Esophagus muscularis mucosa (tissue), 4 donors: ENCODE data around the gene ANKRD33B. TPM values are rescaled to one million over a fixed set of nuclear protein-coding genes. Genes with fewer than 3 reads are reported as not detected.

Experiments
- DNase-seq: peaks from one replicate; pipeline ENCODE4 v3.0.0-alpha.2; 2017; ENCODE audit errors: extremely low spot score
- H3K27ac ChIP-seq, 4 donors: fragments of 200-600 bp; sonication (generic); replicated peaks in 1 of 4; 1 replicate in 3 of 4; 2 replicates in 1 of 4; pipeline ENCODE4 v1.5.1; 2016 to 2019; ENCODE audit warnings: mild to moderate bottlenecking in 1 of 4
- H3K27me3 ChIP-seq, 4 donors: fragments of 200-600 bp; sonication (generic); one replicate each; pipeline versions ENCODE4 v1.5.1 to v1.6.0; 2016 to 2019
- H3K36me3 ChIP-seq, 4 donors: fragments of 200-600 bp; sonication (generic); one replicate each; pipeline ENCODE4 v1.5.1; 2016 to 2019
- H3K4me1 ChIP-seq, 4 donors: fragments of 200-600 bp; sonication (generic); one replicate each; pipeline ENCODE4 v1.5.1; 2016 to 2019
- H3K4me3 ChIP-seq, 4 donors: fragments of 200-600 bp; sonication (generic); 1 replicate in 2 of 4; 2 replicates in 2 of 4; pipeline ENCODE4 v1.5.1; 2016 to 2019; ENCODE audit warnings: mild to moderate bottlenecking in 4 of 4, moderate library complexity in 1 of 4
- H3K9me3 ChIP-seq, 4 donors: fragments of 200-600 bp; sonication (generic); 1 replicate in 3 of 4; 2 replicates in 1 of 4; pipeline ENCODE4 v1.5.1; 2016 to 2019
- CTCF ChIP-seq, 3 experiments: fragments of 200-600 bp in 2 of 3; fragments of 450-650 bp in 1 of 3; sonication (generic) in 2 of 3; IDR thresholded peaks; one replicate each; pipeline ENCODE4 v1.5.1; 2017 to 2019; ENCODE audit warnings: antibody characterized with exemption in 3 of 3, mild to moderate bottlenecking in 2 of 3, moderate library complexity in 1 of 3
- EP300 ChIP-seq: sonication (generic); formaldehyde crosslinking; IDR thresholded peaks from one replicate; pipeline ENCODE4 v1.6.1; 2017; ENCODE audit warnings: antibody characterized with exemption
- POLR2A ChIP-seq: fragments of 450-650 bp; IDR thresholded peaks from one replicate; pipeline ENCODE4 v1.6.1; 2017; ENCODE audit warnings: antibody characterized with exemption, moderate library complexity, mild to moderate bottlenecking, low read depth
- POLR2AphosphoS5 ChIP-seq, 2 donors: sonication (generic); formaldehyde crosslinking; IDR thresholded peaks; one replicate each; pipeline ENCODE4 v1.6.1; 2017; ENCODE audit warnings: antibody characterized with exemption in 2 of 2
- WGBS: methylation state at CpG from one replicate; pipeline ENCODE4 v1.1.5; 2018; 5-methylcytosine and 5-hydroxymethylcytosine counted together
- intact Hi-C: fragments of 100-400 bp; cut with DNase I; formaldehyde crosslinking; loops from one replicate; pipeline ENCODE4 v1.15.1; 2023
- total RNA-seq, 4 donors: library from RNA; depleted of rRNA; stranded (reverse); fragments of >200 nt; gene quantifications; one replicate each; pipeline versions ENCODE4 v1.1.0 to v1.2.1, GENCODE V29; 2016

ANKRD33B gene
- total RNA-seq, 4 donors from 2014 or later: 4.6 to 8.2 (median 6.7) TPM

GRCh38 chr5:10536931-10537579 is 26.8 kb upstream of the ANKRD33B start:
- TF ChIP-seq EP300 (no peak), CTCF (IDR thresholded peaks at IDR 0.05) (no peak), POLR2A (no peak), POLR2AphosphoS5 (IDR thresholded peaks at IDR 0.05) (no peak)
- no peak for DNase-seq
- Histone ChIP-seq H3K36me3 (no peaks in the 10 kb centered on the region), H3K27me3 (peaks cover 0 to 54% (median 0%) of the 10 kb centered on the region in 4 donors), H3K27ac (no peak overlapping the region), H3K4me3 (no peak overlapping the region), H3K4me1 (peaks cover 9 to 15% (median 12%) of the 10 kb centered on the region in 4 donors), H3K9me3 (no peaks in the 10 kb centered on the region)
- WGBS: 22% methylated on average over 13 of the region's 13 CpGs
- intact Hi-C loops: no loop called here

- no peak for TF ChIP-seq EP300
- no peak for TF ChIP-seq POLR2A
- no peak for TF ChIP-seq POLR2AphosphoS5 (IDR thresholded peaks at IDR 0.05)
- no peak for TF ChIP-seq CTCF (IDR thresholded peaks at IDR 0.05)
- DNase-seq: no peak
- Histone ChIP-seq H3K4me3 (no peak overlapping the region), H3K27ac (no peak overlapping the region), H3K9me3 (no peaks in the 10 kb centered on the region), H3K36me3 (no peaks in the 10 kb centered on the region), H3K4me1 (peaks cover 9 to 15% (median 12%) of the 10 kb centered on the region in 4 donors), H3K27me3 (peaks cover 0 to 51% (median 0%) of the 10 kb centered on the region in 4 donors)
- 49% methylated on average over 4 of the region's 4 CpGs for WGBS
- intact Hi-C loops: no loop called here
Observed at GRCh38 chr5:10537624-10538023, 26.2 kb upstream of the ANKRD33B start.

- H3K27ac ChIP-seq: no peak overlapping the region
- no peaks in the 10 kb centered on the region for H3K9me3 ChIP-seq
- intact Hi-C loops: no loop called here
- no peaks in the 10 kb centered on the region for H3K36me3 ChIP-seq
- no peak for TF ChIP-seq EP300
- no peak for TF ChIP-seq POLR2AphosphoS5 (IDR thresholded peaks at IDR 0.05)
- no peak for TF ChIP-seq POLR2A
- no peak for TF ChIP-seq CTCF (IDR thresholded peaks at IDR 0.05)
- no peak for DNase-seq
- 85% methylated on average over 10 of the region's 14 CpGs for WGBS
- peaks cover 0 to 50% (median 0%) of the 10 kb centered on the region in 4 donors for H3K27me3 ChIP-seq
- peaks cover 8 to 12% (median 10%) of the 10 kb centered on the region in 4 donors for H3K4me1 ChIP-seq
- H3K4me3 ChIP-seq: no peak overlapping the region
Observed at GRCh38 chr5:10538103-10538788, 25.6 kb upstream of the ANKRD33B start.

GRCh38 chr5:10538789-10539686 is 24.8 kb upstream of the ANKRD33B start:
- Histone ChIP-seq H3K4me3 (no peak overlapping the region), H3K4me1 (peaks cover 7 to 12% (median 8%) of the 10 kb centered on the region in 4 donors), H3K27ac (no peak overlapping the region), H3K9me3 (no peaks in the 10 kb centered on the region), H3K27me3 (peaks cover 0 to 47% (median 0%) of the 10 kb centered on the region in 4 donors), H3K36me3 (no peaks in the 10 kb centered on the region)
- DNase-seq: no peak
- WGBS: 87% methylated on average over 17 of the region's 19 CpGs
- TF ChIP-seq POLR2A (no peak), EP300 (no peak), CTCF (IDR thresholded peaks at IDR 0.05) (no peak), POLR2AphosphoS5 (IDR thresholded peaks at IDR 0.05) (no peak)
- intact Hi-C loops: no loop called here
